Liver (tissue), 9 donors: Measurements from ENCODE around the gene MYBPH. TPM values are rescaled to one million over a fixed set of nuclear protein-coding genes. Genes with fewer than 3 reads are reported as not detected.

Experiments
- DNase-seq: peaks from one replicate; pipeline ENCODE4 v3.0.0-alpha.2; 2017; ENCODE audit warnings: low spot score
- H3K27ac ChIP-seq, 2 donors: one replicate each; pipeline ENCODE4 v1.7.0; 2013; ENCODE audit warnings: inconsistent platforms in 2 of 2, low read length in 2 of 2, control low read depth in 1 of 2, low read depth in 1 of 2, mild to moderate bottlenecking in 1 of 2
- H3K27me3 ChIP-seq, 4 donors: one replicate each; pipeline versions ENCODE4 v1.6.1 to v1.7.0; 2013; ENCODE audit warnings: low read length in 3 of 4, inconsistent platforms in 1 of 4, mild to moderate bottlenecking in 1 of 4, moderate library complexity in 1 of 4; ENCODE audit not compliant: control insufficient read depth in 4 of 4, insufficient read depth in 4 of 4
- H3K36me3 ChIP-seq, 4 donors: one replicate each; pipeline versions ENCODE4 v1.6.1 to v1.7.0; 2013; ENCODE audit warnings: low read length in 3 of 4, mild to moderate bottlenecking in 3 of 4, low read depth in 1 of 4, moderate library complexity in 1 of 4; ENCODE audit not compliant: control insufficient read depth in 4 of 4, insufficient read depth in 3 of 4
- H3K4me1 ChIP-seq, 4 donors: one replicate each; pipeline versions ENCODE4 v1.6.1 to v1.7.0; 2013; ENCODE audit warnings: low read length in 3 of 4, mild to moderate bottlenecking in 3 of 4, moderate library complexity in 1 of 4; ENCODE audit not compliant: control insufficient read depth in 4 of 4, insufficient read depth in 4 of 4
- H3K4me3 ChIP-seq, 3 donors: one replicate each; pipeline versions ENCODE4 v1.6.1 to v1.7.0; 2013; ENCODE audit warnings: low read length in 3 of 3, control low read depth in 1 of 3, low read depth in 1 of 3, mild to moderate bottlenecking in 1 of 3
- H3K9ac ChIP-seq, 2 donors: one replicate each; pipeline ENCODE4 v1.7.0; 2013; ENCODE audit warnings: low read length in 2 of 2, mild to moderate bottlenecking in 2 of 2, moderate library complexity in 2 of 2, control low read depth in 1 of 2, low read depth in 1 of 2
- H3K9me3 ChIP-seq, 4 donors: one replicate each; pipeline versions ENCODE4 v1.6.1 to v1.7.0; 2013; ENCODE audit warnings: low read length in 3 of 4; ENCODE audit not compliant: control insufficient read depth in 4 of 4
- ATF3 ChIP-seq: IDR thresholded peaks from 2 replicates; pipeline ENCODE4 v1.6.1; 2016; ENCODE audit warnings: antibody characterized with exemption
- CTCF ChIP-seq: fragments of 150-350 bp; IDR thresholded peaks from 2 replicates; pipeline ENCODE4 v1.5.1; 2017; ENCODE audit warnings: improper control_type of control experiment, low read depth, low read length; ENCODE audit not compliant: missing input control
- EGR1 ChIP-seq, 2 donors: IDR thresholded peaks; 2 replicates each; pipeline ENCODE4 v1.6.1; 2016 to 2018; ENCODE audit warnings: antibody characterized with exemption in 2 of 2, low read depth in 2 of 2
- FOXA1 ChIP-seq: IDR thresholded peaks from 2 replicates; pipeline ENCODE4 v1.6.1; 2016; ENCODE audit warnings: antibody characterized with exemption
- FOXA2 ChIP-seq: IDR thresholded peaks from 2 replicates; pipeline ENCODE4 v1.6.1; 2016; ENCODE audit warnings: antibody characterized with exemption
- GABPA ChIP-seq, 2 donors: IDR thresholded peaks in 1 of 2; conservative IDR thresholded peaks in 1 of 2; 2 replicates each; pipeline ENCODE4 v1.6.1; 2016; ENCODE audit warnings: antibody characterized with exemption in 2 of 2, mild to moderate bottlenecking in 1 of 2, moderate library complexity in 1 of 2
- HNF4A ChIP-seq, 2 donors: conservative IDR thresholded peaks; 2 replicates each; pipeline ENCODE4 v1.6.1; 2016; ENCODE audit warnings: antibody characterized with exemption in 2 of 2, mild to moderate bottlenecking in 2 of 2
- HNF4G ChIP-seq: IDR thresholded peaks from 2 replicates; pipeline ENCODE4 v1.6.1; 2016; ENCODE audit warnings: antibody characterized with exemption
- JUND ChIP-seq, 2 donors: IDR thresholded peaks; 2 replicates each; pipeline ENCODE4 v1.6.1; 2016; ENCODE audit warnings: antibody characterized with exemption in 2 of 2
- NR2F2 ChIP-seq: IDR thresholded peaks from 2 replicates; pipeline ENCODE4 v1.6.1; 2016; ENCODE audit warnings: antibody characterized with exemption
- RAD21 ChIP-seq, 2 donors: IDR thresholded peaks; 2 replicates each; pipeline ENCODE4 v1.6.1; 2016; ENCODE audit warnings: antibody characterized with exemption in 2 of 2, mild to moderate bottlenecking in 2 of 2
- REST ChIP-seq: IDR thresholded peaks from 2 replicates; pipeline ENCODE4 v1.6.1; 2016; ENCODE audit warnings: antibody characterized with exemption, mild to moderate bottlenecking
- RXRA ChIP-seq, 2 donors: IDR thresholded peaks; 2 replicates each; pipeline ENCODE4 v1.6.1; 2017 to 2018; ENCODE audit warnings: antibody characterized with exemption in 2 of 2, mild to moderate bottlenecking in 1 of 2
- SP1 ChIP-seq: IDR thresholded peaks from 2 replicates; pipeline ENCODE4 v1.6.1; 2018; ENCODE audit warnings: antibody characterized with exemption, mild to moderate bottlenecking
- TAF1 ChIP-seq: conservative IDR thresholded peaks from 2 replicates; pipeline ENCODE4 v1.6.1; 2016; ENCODE audit warnings: antibody characterized with exemption, mild to moderate bottlenecking
- YY1 ChIP-seq: IDR thresholded peaks from 2 replicates; pipeline ENCODE4 v1.6.1; 2016; ENCODE audit warnings: antibody characterized with exemption, mild to moderate bottlenecking
- ZBTB33 ChIP-seq: IDR thresholded peaks from 2 replicates; pipeline ENCODE4 v1.6.1; 2016; ENCODE audit warnings: antibody characterized with exemption
- WGBS: extraction: QIAGEN DNeasy Blood & Tissue Kit; methylation state at CpG from one replicate; pipeline ENCODE4 v1.1.7; 2013; 5-methylcytosine and 5-hydroxymethylcytosine counted together
- polyA plus RNA-seq, 2 donors: library from polyadenylated mRNA; stranded (reverse) in 1 of 2; unstranded in 1 of 2; fragments of 200-250 nt in 1 of 2; fragments of >200 nt in 1 of 2; fragmentation: Nextera tagmentation in 1 of 2; extraction: Ambion mirVana in 1 of 2; gene quantifications; one replicate each; pipeline versions ENCODE4 v1.2.1 to v1.2.3, GENCODE V29; 2013 to 2015
- total RNA-seq, 2 donors: library from RNA; depleted of rRNA; stranded (reverse); fragments of >200 nt; gene quantifications; one replicate each; pipeline ENCODE4 v1.2.3, GENCODE V29; 2014
- TF ChIP-seq, protein P1 (sequence below): IDR thresholded peaks from 2 replicates; pipeline ENCODE4 v1.6.1; 2016; ENCODE audit warnings: antibody characterized with exemption
- donor health status: healthy.
- donor health status: healthy.
- donor health status: healthy.
- donor health status: healthy.
- donor health status: healthy.

MYBPH gene
- total and polyA plus RNA-seq, 4 donors: 0.09 TPM; not detected in 3

DNA sequence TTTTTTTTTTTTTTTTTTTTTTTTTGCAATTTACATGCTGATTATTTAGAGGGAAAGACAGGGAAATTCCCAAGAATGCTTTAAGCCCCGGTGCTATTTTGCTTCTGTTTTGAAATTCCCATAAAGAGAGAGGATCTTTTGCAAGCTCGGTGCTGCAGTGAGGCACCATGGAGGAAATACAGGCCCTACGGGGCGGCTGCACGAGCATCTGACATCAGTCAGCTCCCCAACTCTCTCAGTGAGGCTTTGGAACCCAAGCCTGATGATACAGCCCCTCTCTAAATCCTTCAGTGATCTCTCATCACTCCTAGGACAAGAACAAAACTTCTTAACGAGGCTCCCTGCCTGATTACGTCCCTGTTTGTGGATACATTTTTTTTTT is 11.7 kb upstream of the MYBPH start:
- no peak overlapping the region for H3K4me3 ChIP-seq
- TF ChIP-seq HNF4G (no peak), NR2F2 (no peak), SP1 (no peak), ATF3 (no peak), FOXA1 (no peak), HNF4A (conservative IDR thresholded peaks at IDR 0.05) (no peak), REST (no peak), RXRA (IDR thresholded peaks at IDR 0.05) (no peak), RAD21 (IDR thresholded peaks at IDR 0.05) (no peak), JUND (IDR thresholded peaks at IDR 0.05) (no peak), EGR1 (IDR thresholded peaks at IDR 0.05; ENCODE audit: low read depth in 2 of 2) (no peak), FOXA2 (no peak), ZBTB33 (no peak), YY1 (no peak), GABPA (IDR thresholded peaks at IDR 0.05 in 1 of 2, conservative IDR thresholded peaks at IDR 0.05 in 1 of 2) (no peak), TAF1 (no peak), CTCF (no peak)
- TF ChIP-seq, protein P1, sequence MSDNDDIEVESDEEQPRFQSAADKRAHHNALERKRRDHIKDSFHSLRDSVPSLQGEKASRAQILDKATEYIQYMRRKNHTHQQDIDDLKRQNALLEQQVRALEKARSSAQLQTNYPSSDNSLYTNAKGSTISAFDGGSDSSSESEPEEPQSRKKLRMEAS: no peak
- H3K27me3 ChIP-seq: no peaks in the 10 kb centered on the region
- peaks cover 0 to 8% (median 2%) of the 10 kb centered on the region in 4 donors for H3K4me1 ChIP-seq
- H3K36me3 ChIP-seq: no peaks in the 10 kb centered on the region
- H3K9me3 ChIP-seq: no peaks in the 10 kb centered on the region
- WGBS: 67% methylated on average over 7 of the region's 7 CpGs
- DNase-seq: no peak
- no peak overlapping the region for H3K27ac ChIP-seq
- no peak overlapping the region for H3K9ac ChIP-seq
